CD14-positive monocyte (primary cell): ENCODE data around the gene SETSIP. TPM values are rescaled to one million over a fixed set of nuclear protein-coding genes. Genes with fewer than 3 reads are reported as not detected.
A peak's percentile ranks its signal among the peaks of the same experiment; 100 is the strongest.

Source experiments
- DNase-seq, 3 donors: peaks; one replicate each; pipeline ENCODE4 v3.0.0-alpha.2; 2011 to 2022
- H2AFZ ChIP-seq: 2 replicates; pipeline ENCODE4 v1.6.0; 2012; ENCODE audit warnings: mild to moderate bottlenecking, low read depth, low read length, inconsistent platforms; ENCODE audit not compliant: insufficient read depth, poor library complexity, severe bottlenecking
- H3K27ac ChIP-seq, 2 donors: 1 replicate in 1 of 2; 2 replicates in 1 of 2; pipeline ENCODE4 v1.5.1; 2012 to 2013; ENCODE audit warnings: low read length in 2 of 2, control low read depth in 1 of 2, inconsistent platforms in 1 of 2, low read depth in 1 of 2, mild to moderate bottlenecking in 1 of 2
- H3K27me3 ChIP-seq, 2 donors: one replicate each; pipeline versions ENCODE4 v1.6.0 to v1.6.1; 2011 to 2013; ENCODE audit warnings: low read length in 2 of 2; ENCODE audit not compliant: control insufficient read depth in 2 of 2, insufficient read depth in 2 of 2
- H3K36me3 ChIP-seq, 2 donors: replicated peaks in 1 of 2; 1 replicate in 1 of 2; 2 replicates in 1 of 2; pipeline versions ENCODE4 v1.5.1 to v1.6.1; 2012 to 2013; ENCODE audit warnings: low read length in 2 of 2, control low read depth in 1 of 2, inconsistent platforms in 1 of 2, mild to moderate bottlenecking in 1 of 2; ENCODE audit not compliant: insufficient read depth in 2 of 2, control insufficient read depth in 1 of 2
- H3K4me1 ChIP-seq, 2 donors: 1 replicate in 1 of 2; 2 replicates in 1 of 2; pipeline versions ENCODE4 v1.5.1 to v1.6.1; 2012 to 2013; ENCODE audit warnings: low read length in 2 of 2, control low read depth in 1 of 2, inconsistent platforms in 1 of 2, mild to moderate bottlenecking in 1 of 2, moderate library complexity in 1 of 2; ENCODE audit not compliant: insufficient read depth in 2 of 2, control insufficient read depth in 1 of 2
- H3K4me2 ChIP-seq: replicated peaks from 2 replicates; pipeline ENCODE3; 2012; ENCODE audit warnings: low read length, moderate library complexity, mild to moderate bottlenecking; ENCODE audit not compliant: poor library complexity, severe bottlenecking; ENCODE audit errors: extremely low read depth
- H3K4me3 ChIP-seq, 3 experiments: fragments of 200-600 bp in 1 of 3; sonication (generic) in 1 of 3; replicated peaks in 1 of 3; 1 replicate in 2 of 3; 2 replicates in 1 of 3; pipeline ENCODE4 v1.5.1; 2011 to 2013; ENCODE audit warnings: low read length in 3 of 3, mild to moderate bottlenecking in 3 of 3, control low read depth in 2 of 3, low read depth in 2 of 3, inconsistent platforms in 1 of 3, moderate library complexity in 1 of 3
- H3K79me2 ChIP-seq: 2 replicates; pipeline ENCODE4 v1.6.0; 2012; ENCODE audit warnings: mild to moderate bottlenecking, control low read depth, inconsistent platforms, low read length, moderate library complexity; ENCODE audit not compliant: insufficient read depth
- H3K9ac ChIP-seq: 2 replicates; pipeline ENCODE4 v1.6.0; 2017; ENCODE audit warnings: low read length, mild to moderate bottlenecking; ENCODE audit not compliant: insufficient read depth, poor library complexity, severe bottlenecking
- H3K9me3 ChIP-seq, 2 donors: replicated peaks in 1 of 2; 1 replicate in 1 of 2; 2 replicates in 1 of 2; pipeline versions ENCODE4 v1.5.1 to v1.6.1; 2012 to 2013; ENCODE audit warnings: low read length in 2 of 2, control low read depth in 1 of 2; ENCODE audit not compliant: control insufficient read depth in 1 of 2, insufficient read depth in 1 of 2
- H4K20me1 ChIP-seq: 2 replicates; pipeline ENCODE4 v1.6.0; 2012; ENCODE audit warnings: mild to moderate bottlenecking, low read length, control low read depth, moderate library complexity; ENCODE audit not compliant: insufficient read depth
- H3K27ac Mint-ChIP-seq, 7 donors: one replicate each; pipeline ENCODE4 v1.8.0; 2020; ENCODE audit warnings: mild to moderate bottlenecking in 7 of 7, mixed read lengths in 7 of 7, moderate library complexity in 6 of 7, inconsistent platforms in 2 of 7
- H3K27me3 Mint-ChIP-seq, 3 donors: one replicate each; pipeline ENCODE4 v1.8.0; 2021 to 2022; ENCODE audit warnings: low read depth in 3 of 3, mild to moderate bottlenecking in 3 of 3, mixed read lengths in 3 of 3, moderate library complexity in 3 of 3, inconsistent platforms in 1 of 3
- H3K36me3 Mint-ChIP-seq, 2 donors: one replicate each; pipeline ENCODE4 v1.8.0; 2020; ENCODE audit warnings: mixed read lengths in 2 of 2, inconsistent platforms in 1 of 2, mild to moderate bottlenecking in 1 of 2
- H3K4me1 Mint-ChIP-seq: one replicate; pipeline ENCODE4 v1.8.0; 2020; ENCODE audit warnings: mild to moderate bottlenecking, mixed read lengths
- H3K4me3 Mint-ChIP-seq, 2 donors: one replicate each; pipeline ENCODE4 v1.8.0; 2020; ENCODE audit warnings: mild to moderate bottlenecking in 2 of 2, mixed read lengths in 2 of 2, moderate library complexity in 1 of 2
- H3K9me3 Mint-ChIP-seq, 7 donors: one replicate each; pipeline ENCODE4 v1.8.0; 2020 to 2022; ENCODE audit warnings: mixed read lengths in 7 of 7, mild to moderate bottlenecking in 6 of 7, moderate library complexity in 6 of 7, inconsistent platforms in 2 of 7
- WGBS: methylation state at CpG from one replicate; pipeline ENCODE4 v1.1.5; 2013; ENCODE audit warnings: missing lambda C conversion rate; ENCODE audit not compliant: insufficient coverage; 5-methylcytosine and 5-hydroxymethylcytosine counted together
- intact Hi-C, 2 donors: fragments of 100-400 bp; cut with micrococcal nuclease; formaldehyde crosslinking; loops; one replicate each; pipeline versions ENCODE4 v1.15.0 to v1.15.1; 2023
- polyA plus RNA-seq, 3 donors: library from polyadenylated mRNA; depleted of rRNA in 1 of 3; unstranded in 2 of 3; stranded (reverse) in 1 of 3; fragments of 300-500 nt in 2 of 3; fragments of >200 nt in 1 of 3; fragmentation: Illumina TruSeq in 2 of 3; gene quantifications; 1 replicate in 2 of 3; 2 replicates in 1 of 3; pipeline ENCODE4 v1.2.3, GENCODE V29; 2012 to 2021
- TF ChIP-seq, protein P1 (sequence below): fragments of 200-600 bp; IDR thresholded peaks from one replicate; pipeline ENCODE4 v1.8.0; 2022; ENCODE audit warnings: antibody characterized with exemption, mild to moderate bottlenecking

SETSIP gene
- polyA plus RNA-seq, 3 donors, result not detected

DNA sequence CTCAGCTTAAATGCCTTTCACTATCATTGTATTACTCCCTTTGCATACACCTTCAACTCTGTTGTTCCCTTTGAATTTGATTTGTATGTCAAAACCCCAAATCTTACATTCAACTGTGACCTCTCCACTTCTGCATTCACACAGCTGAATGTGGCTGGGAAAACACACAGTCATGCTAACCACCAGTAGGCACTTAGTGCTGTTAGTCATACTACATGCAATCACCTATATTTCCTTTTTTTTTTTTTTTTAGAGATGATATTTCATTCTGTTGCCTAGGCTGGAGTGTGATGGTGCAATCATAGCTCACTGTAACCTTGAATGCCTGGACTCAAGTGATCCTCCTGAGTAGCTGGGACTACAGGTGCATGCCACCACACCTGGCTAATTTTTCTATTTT lies 21.1 kb upstream of the SETSIP start:
- TF ChIP-seq, protein P1, sequence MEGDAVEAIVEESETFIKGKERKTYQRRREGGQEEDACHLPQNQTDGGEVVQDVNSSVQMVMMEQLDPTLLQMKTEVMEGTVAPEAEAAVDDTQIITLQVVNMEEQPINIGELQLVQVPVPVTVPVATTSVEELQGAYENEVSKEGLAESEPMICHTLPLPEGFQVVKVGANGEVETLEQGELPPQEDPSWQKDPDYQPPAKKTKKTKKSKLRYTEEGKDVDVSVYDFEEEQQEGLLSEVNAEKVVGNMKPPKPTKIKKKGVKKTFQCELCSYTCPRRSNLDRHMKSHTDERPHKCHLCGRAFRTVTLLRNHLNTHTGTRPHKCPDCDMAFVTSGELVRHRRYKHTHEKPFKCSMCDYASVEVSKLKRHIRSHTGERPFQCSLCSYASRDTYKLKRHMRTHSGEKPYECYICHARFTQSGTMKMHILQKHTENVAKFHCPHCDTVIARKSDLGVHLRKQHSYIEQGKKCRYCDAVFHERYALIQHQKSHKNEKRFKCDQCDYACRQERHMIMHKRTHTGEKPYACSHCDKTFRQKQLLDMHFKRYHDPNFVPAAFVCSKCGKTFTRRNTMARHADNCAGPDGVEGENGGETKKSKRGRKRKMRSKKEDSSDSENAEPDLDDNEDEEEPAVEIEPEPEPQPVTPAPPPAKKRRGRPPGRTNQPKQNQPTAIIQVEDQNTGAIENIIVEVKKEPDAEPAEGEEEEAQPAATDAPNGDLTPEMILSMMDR, result no peak
- peak overlapping the region; percentile 37 for H3K4me2 ChIP-seq
- peaks cover 24% of the 10 kb centered on the region for H3K4me1 Mint-ChIP-seq

DNA sequence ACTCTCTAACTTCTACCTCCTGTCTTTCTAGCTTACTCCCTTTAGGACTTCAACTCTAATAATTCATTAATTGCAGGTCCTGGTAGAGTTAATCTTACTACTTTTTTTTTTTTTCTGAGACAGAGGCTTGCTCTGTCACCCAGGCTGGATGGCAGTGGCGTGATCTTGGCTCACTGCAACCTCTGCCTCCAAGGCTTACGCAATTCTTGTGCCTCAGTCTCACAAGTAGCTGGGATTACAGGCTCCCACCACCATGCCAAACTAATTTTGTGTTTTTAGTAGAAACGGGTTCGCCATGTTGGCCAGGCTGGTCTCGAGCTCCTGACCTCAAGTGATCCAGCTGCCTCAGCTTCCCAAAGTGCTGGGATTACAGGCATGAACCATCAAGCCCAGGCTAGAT lies 20.7 kb upstream of the SETSIP start:
- Histone ChIP-seq H3K4me3 (peak overlapping the region in 1 of 3 experiments; percentile 32), H3K9ac (peak overlapping the region; percentile 17), H3K4me2 (peak overlapping the region; percentile 37), H3K9me3 (peaks cover 0 to 2% of the 10 kb centered on the region in 2 donors), H3K27ac (peak overlapping the region; percentile 74 to 88), H4K20me1 (no peaks in the 10 kb centered on the region), H3K4me1 (peaks cover 16 to 21% of the 10 kb centered on the region in 2 donors), H3K27me3 (no peaks in the 10 kb centered on the region), H3K79me2 (no peaks in the 10 kb centered on the region), H2AFZ (no peak overlapping the region), H3K36me3 (no peaks in the 10 kb centered on the region)
- Mint-ChIP-seq H3K27me3 (no peaks in the 10 kb centered on the region), H3K36me3 (peaks cover 0 to 3% of the 10 kb centered on the region in 2 donors), H3K9me3 (peaks cover 0 to 4% (median 2%) of the 10 kb centered on the region in 7 donors), H3K4me3 (peak overlapping the region; percentile 27 to 42), H3K27ac (peak overlapping the region; percentile 92 to 97 (median 96)), H3K4me1 (peaks cover 24% of the 10 kb centered on the region)
- 70% methylated on average over 5 of the region's 5 CpGs for WGBS
- intact Hi-C loops, result no loop called here
- DNase-seq, result peak; percentile 64 to 89 (median 77)
- TF ChIP-seq, protein P1, result no peak

More for the DNA sequence above, 21.1 kb upstream of the SETSIP start:
- no peaks in the 10 kb centered on the region for H3K79me2 ChIP-seq
- H3K9me3 ChIP-seq, result peaks cover 0 to 2% of the 10 kb centered on the region in 2 donors
- H3K9me3 Mint-ChIP-seq, result peaks cover 0 to 3% (median 0%) of the 10 kb centered on the region in 7 donors
- H3K36me3 ChIP-seq, result no peaks in the 10 kb centered on the region
- H3K4me3 ChIP-seq, result peak overlapping the region in 1 of 3 experiments; percentile 32
- peak overlapping the region; percentile 92 to 97 (median 96) for H3K27ac Mint-ChIP-seq
- no peaks in the 10 kb centered on the region for H4K20me1 ChIP-seq
- H3K9ac ChIP-seq, result peak overlapping the region; percentile 17
- peak; percentile 88 to 96 (median 95) for DNase-seq
- no peaks in the 10 kb centered on the region for H3K27me3 Mint-ChIP-seq
- peaks cover 0 to 3% of the 10 kb centered on the region in 2 donors for H3K36me3 Mint-ChIP-seq
- H3K4me1 ChIP-seq, result peaks cover 16 to 21% of the 10 kb centered on the region in 2 donors
- peak overlapping the region; percentile 74 to 88 for H3K27ac ChIP-seq
- no peak overlapping the region for H2AFZ ChIP-seq
- intact Hi-C loops, result no loop called here
- no peaks in the 10 kb centered on the region for H3K27me3 ChIP-seq
- H3K4me3 Mint-ChIP-seq, result peak overlapping the region; percentile 32 to 42
